HuH-7 (cell line): ENCODE measurements around the gene NELFB.
A peak's percentile ranks its signal among the peaks of the same experiment; 100 is the strongest.
"Not testable (repeated sequence)": the region's sequence is repeated elsewhere in the genome, so short reads cannot be mapped to it uniquely, and the experiment has no call there.

Experiments used
- DNase-seq: peaks from one replicate; pipeline ENCODE4 v3.0.0; 2011; ENCODE audit warnings: low spot score

Gene NELFB

GRCh38 chr9:137247135-137247915, 7.8 kb upstream of the NELFB start:
- DNase-seq = no peak

- DNase-seq = no peak
Measured at GRCh38 chr9:137247916-137248175, 7.3 kb upstream of the NELFB start.

- no peak for DNase-seq
Measured at GRCh38 chr9:137250329-137251193, 4.6 kb upstream of the NELFB start.

- DNase-seq = no peak
Measured at GRCh38 chr9:137251194-137251461, 4.0 kb upstream of the NELFB start, which contains the start of gene STPG3. TSS of gene STPG3 (plus strand) at chr9:137251286. CDS start at chr9:137251287, 1 bp downstream.

DNA sequence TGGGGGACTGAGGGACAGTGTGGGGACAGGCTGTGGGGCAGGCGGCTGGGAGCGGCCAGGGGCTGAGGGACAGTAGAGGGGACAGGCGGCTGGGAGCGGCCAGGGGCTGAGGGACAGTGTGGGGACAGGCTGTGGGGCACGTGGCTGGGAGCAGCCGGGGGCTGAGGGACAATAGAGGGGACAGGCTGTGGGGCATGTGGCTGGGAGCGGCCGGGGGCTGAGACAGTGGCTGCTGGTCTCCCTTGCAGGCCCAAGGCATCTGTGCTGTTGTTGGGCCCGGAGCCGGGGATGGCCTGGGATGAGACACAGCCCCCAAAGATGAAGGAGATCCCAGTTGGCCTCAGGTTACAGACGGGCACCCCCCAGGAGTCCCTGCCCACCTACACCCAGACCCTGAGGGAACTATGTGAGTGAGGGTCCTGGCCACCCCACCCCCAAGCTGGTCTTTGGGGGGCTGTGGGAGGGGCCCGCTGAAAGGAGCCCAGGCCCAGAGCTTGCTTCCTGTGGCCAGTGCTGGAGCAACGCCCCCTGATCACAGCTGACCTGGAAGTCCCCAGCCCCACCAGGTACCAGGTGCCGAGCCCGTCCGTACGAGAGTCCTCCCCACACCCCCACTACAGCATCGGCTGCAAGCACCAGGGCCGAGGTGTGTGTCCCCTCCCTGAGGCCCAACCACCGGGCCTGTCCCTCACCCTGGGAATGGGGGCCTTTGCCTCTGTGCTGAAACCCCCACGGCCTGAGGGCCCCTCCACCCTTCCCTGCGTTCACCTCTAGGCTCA, 3.4 kb upstream of the NELFB start:
- DNase-seq = no peak

- no peak for DNase-seq
Measured at GRCh38 chr9:137252555-137253506, 2.3 kb upstream of the NELFB start.

DNA sequence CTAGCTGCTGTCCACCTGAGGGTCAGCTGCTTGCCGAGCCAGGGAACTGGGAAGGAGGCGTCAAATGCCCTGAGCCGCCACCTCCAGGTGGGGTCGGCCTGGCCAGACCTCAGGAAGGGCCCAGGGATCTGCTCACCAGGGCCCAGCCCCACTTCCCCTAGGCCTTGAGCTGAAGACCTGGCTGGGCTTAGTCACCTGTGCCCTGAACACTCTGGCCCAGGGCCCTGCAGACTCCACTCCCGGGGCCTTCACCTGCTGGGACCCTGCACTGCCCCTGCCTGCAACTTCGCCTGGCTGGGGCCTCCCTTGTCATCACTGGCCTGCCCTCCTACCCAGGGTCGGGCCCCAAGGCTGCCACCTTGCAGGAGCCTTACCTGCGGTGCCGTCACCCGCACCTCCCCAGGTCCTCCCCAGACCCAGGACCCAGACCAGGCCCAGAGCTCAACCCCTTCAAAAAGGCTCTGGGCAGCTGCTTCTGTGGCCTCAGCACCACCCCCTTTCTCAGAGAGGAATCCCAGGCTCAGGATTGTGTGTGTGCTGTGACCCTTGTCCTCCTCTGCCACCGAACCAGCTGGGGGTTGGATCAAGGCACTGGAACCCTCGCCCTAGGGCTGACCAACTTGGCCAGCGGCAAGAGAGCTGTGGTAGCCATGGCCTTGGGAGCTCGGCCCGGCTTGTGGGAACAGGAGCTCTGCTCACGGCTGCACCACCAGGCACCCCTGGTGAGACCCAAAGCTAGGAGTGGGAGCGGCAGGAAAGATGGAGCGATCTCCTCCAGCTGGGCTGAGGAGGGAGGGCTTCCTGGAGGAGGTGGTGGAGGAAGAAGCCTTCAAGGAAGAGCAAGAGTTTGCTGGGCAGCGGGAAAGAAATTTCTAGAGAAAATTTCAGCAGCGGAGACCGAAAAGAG, 1.2 kb upstream of the NELFB start:
- no peak for DNase-seq

DNA sequence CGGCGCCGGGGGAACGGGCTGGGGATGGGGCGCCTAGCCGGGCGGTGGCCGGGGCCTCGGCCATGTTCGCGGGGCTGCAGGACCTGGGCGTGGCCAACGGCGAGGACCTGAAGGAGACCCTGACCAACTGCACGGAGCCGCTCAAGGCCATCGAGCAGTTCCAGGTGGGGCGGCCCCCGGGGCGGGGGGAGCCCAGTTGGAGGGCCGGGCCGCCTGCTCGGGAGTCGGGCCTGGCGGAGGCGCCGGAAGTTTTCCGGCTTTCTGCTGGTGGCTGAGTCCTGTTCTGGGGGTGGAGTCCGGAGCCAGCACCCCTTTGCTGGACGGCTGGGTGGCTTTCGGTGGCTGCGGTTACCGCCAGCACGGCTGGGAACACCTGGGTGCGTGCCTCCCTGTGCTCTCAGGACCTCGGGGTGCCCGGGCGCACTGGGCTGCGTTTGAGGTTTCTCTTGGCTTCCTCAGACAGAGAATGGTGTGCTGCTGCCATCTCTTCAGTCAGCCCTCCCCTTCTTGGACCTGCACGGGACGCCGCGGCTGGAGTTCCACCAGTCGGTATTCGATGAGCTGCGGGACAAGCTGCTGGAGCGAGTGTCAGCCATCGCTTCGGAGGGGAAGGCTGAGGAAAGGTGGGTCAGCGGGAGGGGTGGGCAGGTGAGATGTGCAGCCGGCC, 454 bp downstream of the NELFB start:
- peak; percentile 75 for DNase-seq

DNA sequence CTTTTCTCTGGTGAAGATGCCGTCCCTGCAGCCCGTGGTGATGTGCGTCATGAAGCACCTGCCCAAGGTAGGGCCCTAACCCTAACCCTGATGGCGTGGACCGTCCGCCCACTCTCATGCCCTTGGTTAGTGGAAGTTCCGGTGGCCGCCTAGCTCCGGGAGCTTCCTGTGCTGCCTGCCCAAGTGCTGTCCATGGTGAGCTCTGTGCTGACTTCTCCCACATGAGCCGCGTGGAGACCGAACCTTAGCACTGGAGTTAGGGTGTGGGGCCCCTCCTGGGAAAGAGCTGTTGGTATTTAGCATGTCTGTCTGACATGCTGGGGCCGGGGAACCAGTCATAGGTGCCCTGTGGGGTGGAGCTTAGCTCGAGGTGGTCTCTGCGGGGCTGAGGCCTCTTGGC, 1.2 kb downstream of the NELFB start:
- no peak for DNase-seq

DNA sequence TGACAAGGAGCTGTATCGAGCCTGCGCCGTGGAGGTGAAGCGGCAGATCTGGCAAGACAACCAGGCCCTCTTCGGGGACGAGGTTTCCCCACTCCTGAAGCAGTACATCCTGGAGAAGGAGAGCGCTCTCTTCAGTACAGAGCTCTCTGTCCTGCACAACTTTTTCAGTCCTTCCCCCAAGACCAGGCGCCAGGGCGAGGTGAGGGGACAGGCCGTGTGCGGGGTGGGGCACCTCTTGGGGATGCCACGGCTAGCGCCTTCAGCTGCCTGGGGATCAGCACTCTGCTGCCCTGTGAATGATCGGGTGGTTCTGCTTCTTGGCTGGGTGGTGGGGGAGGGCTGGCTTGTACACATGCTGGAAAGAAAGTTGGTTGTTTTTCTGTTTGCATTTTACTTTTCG, 1.7 kb downstream of the NELFB start:
- DNase-seq = no peak

DNA sequence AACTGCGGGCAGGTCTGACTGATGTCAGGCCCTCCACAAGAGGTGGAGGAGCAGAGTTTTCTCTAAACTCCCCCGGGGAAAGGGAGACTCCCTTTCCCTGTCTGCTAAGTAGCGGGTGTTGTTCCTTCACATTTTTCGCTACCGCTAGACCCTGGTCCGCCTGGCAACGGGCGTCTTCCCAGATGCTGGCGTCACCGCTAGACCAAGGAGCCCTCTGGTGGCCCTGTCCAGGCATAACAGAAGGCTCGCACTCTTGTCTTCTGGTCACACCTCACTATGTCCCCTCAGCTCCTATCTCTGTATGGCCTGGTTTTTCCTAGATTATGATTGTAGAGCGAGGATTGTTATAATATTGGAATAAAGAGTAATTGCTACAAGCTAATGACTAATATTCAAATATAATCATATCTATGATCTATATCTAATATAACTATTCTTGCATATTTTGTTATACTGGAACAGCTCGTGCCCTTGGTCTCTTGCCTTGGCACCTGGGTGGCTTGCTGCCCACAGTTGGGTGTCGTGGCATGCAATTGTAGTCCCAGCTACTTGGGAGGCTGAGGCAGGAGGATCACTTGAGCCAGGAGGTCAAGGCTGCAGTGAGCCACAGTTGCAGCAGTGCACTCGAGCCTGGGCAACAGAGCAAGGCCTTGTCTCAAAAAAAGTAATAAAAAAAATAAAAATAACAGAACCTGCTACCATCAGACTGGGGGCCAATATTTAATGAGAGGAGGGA, 7.2 kb downstream of the NELFB start:
- not testable (repeated sequence) for DNase-seq

DNA sequence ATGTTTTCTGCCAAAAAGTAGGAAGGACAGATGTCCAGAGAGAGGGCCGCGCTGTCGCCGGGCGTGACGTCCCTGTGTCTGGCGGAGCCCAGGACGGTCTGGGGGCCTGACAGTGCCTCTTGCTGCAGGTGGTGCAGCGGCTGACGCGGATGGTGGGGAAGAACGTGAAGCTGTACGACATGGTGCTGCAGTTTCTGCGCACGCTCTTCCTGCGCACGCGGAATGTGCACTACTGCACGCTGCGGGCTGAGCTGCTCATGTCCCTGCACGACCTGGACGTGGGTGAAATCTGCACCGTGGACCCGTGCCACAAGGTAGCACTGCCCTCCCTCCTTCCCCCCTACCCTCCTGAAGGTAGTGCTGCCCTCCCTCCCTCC, 7.8 kb downstream of the NELFB start:
- no peak for DNase-seq

- DNase-seq = no peak
Measured at GRCh38 chr9:137263506-137263905, 8.4 kb downstream of the NELFB start.

DNA sequence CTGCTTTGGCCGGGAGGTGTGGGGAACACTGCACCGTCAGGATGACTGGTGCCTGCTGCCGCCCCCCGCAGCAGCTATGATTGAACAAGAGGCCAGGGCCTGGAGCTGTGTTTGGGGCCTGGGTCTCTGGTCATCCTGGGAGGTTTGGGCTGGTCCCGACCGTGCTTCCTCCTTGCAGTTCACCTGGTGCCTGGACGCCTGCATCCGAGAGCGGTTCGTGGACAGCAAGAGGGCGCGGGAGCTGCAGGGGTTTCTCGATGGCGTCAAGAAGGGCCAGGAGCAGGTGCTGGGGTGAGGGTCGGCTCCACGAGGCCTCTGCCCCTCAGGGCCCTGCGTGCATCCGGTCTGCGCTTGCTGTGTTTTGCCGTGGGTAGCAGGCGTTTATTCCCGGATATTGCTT, 8.9 kb downstream of the NELFB start:
- DNase-seq = no peak

DNA sequence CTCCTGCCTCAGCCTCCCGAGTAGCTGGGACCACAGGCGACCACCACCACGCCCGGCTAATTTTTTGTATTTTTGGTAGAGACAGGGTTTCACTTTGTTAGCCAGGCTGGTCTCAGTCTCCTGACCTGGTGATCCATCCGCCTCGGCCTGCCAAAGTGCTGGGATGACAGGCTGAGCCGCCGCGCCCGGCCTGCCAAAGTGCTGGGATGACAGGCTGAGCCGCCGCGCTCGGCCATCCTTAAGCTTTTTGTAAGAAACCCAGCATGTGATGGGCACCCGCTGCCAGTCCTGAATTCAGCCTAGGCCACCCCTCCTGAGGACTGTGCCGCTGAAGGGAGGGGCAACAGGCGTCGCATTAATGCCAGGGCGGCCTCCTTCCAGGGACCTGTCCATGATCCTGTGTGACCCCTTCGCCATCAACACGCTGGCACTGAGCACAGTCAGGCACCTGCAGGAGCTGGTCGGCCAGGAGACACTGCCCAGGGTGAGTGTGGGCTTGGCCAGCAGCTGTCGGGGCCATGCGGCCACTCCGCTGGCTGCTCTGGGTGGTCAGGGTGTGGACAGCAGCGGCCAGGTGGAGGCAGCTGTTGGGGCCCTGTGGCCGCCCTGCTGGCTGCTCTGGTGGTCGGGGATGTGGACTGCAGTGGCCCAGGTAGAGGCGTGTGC, 10.5 kb downstream of the NELFB start:
- no peak for DNase-seq

GRCh38 chr9:137266162-137266527, 11.0 kb downstream of the NELFB start:
- no peak for DNase-seq

DNA sequence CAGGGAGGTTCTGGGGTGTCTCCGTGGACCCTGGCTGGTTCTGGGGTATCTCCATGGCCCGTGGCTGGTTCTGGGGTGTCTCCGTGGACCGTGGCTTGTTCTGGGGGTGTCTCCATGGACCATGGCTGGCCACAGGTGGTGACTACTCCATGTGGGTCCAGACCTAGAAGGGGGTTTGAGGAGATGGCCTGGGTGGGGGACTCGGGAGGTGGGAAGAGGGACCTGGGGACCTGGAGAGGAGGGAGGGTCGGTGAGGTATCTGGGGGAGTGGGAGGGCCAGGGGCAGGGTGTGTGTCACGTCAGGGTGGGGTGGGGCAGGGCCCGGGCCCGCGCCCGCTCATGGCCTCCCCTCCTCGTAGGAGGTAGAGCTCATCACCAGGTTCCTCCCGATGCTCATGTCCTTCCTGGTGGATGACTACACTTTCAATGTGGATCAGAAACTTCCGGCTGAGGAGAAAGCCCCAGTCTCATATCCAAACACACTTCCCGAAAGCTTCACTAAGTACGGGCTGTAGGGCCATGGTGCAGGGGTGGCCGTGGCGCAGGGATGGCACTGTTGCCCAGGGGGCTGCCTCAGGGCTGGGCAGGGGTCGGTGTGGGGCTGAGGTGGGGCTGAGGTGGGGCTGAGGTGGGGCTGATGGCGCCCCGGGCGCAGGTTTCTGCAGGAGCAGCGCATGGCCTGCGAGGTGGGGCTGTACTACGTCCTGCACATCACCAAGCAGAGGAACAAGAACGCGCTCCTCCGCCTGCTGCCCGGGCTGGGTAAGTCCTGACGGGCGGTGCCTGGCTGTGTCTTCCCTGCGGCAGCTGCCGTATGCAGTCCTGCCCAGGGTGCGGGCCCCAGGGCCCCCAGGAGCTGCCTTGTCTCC, 11.7 kb downstream of the NELFB start:
- DNase-seq = no peak

DNA sequence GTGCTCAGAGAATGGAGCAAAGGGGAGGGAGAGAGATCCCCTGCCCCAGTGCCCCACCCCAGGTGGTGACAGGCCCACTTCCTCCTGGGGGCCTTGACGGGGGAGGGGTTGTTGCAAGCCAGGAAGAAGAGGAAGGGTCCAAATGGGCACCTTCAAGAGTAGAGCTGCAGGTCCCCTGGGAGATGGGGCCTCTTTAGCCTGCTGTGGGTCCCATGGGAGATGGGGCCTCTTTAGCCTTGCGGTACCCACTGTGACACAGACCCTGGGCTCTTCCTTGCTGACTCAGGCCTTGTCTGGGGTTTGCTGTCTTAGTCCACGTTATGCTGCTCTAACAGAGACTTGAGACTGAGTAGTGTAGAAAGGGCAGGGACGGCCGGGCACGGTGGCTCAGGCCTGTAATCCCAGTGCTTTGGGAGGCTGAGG, 12.8 kb downstream of the NELFB start:
- no peak for DNase-seq
